Measurements from ENCODE around the gene GAREM1. TPM values are rescaled to one million over a fixed set of nuclear protein-coding genes. Genes with fewer than 3 reads are reported as not detected.

The GAREM1 gene
- total RNA-seq, 1 donor from 2014 or later = 9.0 TPM

GRCh38 chr18:32427084-32427900 is 43.4 kb downstream of the GAREM1 start:
- Histone ChIP-seq H4K20me1 (ENCODE audit: insufficient read depth, low read length) (no peaks in the 10 kb centered on the region), H3K9ac (ENCODE audit: low read length) (no peak overlapping the region), H3K4me1 (ENCODE audit: insufficient read depth, low read length) (peaks cover 20% of the 10 kb centered on the region), H3K9me3 (ENCODE audit: insufficient read depth, low read depth, low read length) (no peaks in the 10 kb centered on the region), H3K79me2 (ENCODE audit: insufficient read depth, low read length) (peaks cover 6% of the 10 kb centered on the region), H3K4me2 (ENCODE audit: low read length) (peak overlapping the region; percentile 54), H3K27me3 (ENCODE audit: insufficient read depth, low read length) (no peaks in the 10 kb centered on the region), H3K27ac (ENCODE audit: low read depth, low read length) (peak overlapping the region; percentile 24), H2AFZ (ENCODE audit: low read depth, low read length) (no peak overlapping the region), H3K4me3 (ENCODE audit: insufficient read depth, low read depth, low read length) (no peak overlapping the region), H3K36me3 (ENCODE audit: insufficient read depth, low read length) (no peaks in the 10 kb centered on the region)
- Mint-ChIP-seq H3K27me3 (ENCODE audit: low read depth, unreplicated experiment) (no peaks in the 10 kb centered on the region), H3K27ac (ENCODE audit: unreplicated experiment) (peak overlapping the region; percentile 24), H3K9me3 (ENCODE audit: unreplicated experiment) (peaks cover 2% of the 10 kb centered on the region), H3K4me1 (ENCODE audit: low read depth, unreplicated experiment) (peaks cover 28% of the 10 kb centered on the region), H3K4me3 (ENCODE audit: unreplicated experiment) (no peak overlapping the region), H3K36me3 (ENCODE audit: low read depth, unreplicated experiment) (peaks cover 2% of the 10 kb centered on the region)
- FAIRE-seq = no peak
- peak; percentile 49 for DNase-seq (ENCODE audit: low read depth)
- TF ChIP-seq CTCF (IDR thresholded peaks at IDR 0.05; ENCODE audit: insufficient read depth, low read depth, low read length) (no peak), EZH2 (IDR thresholded peaks at IDR 0.05; ENCODE audit: insufficient read depth, low read length) (no peak)

- no peak for FAIRE-seq
- peak; percentile 86 for DNase-seq (ENCODE audit: low read depth)
- no peak for TF ChIP-seq EZH2 (IDR thresholded peaks at IDR 0.05; ENCODE audit: insufficient read depth, low read length)
- no peak for TF ChIP-seq CTCF (IDR thresholded peaks at IDR 0.05; ENCODE audit: insufficient read depth, low read depth, low read length)
- Histone ChIP-seq H3K27me3 (ENCODE audit: insufficient read depth, low read length) (no peaks in the 10 kb centered on the region), H3K9me3 (ENCODE audit: insufficient read depth, low read depth, low read length) (no peaks in the 10 kb centered on the region), H3K9ac (ENCODE audit: low read length) (peak overlapping the region; percentile 41), H3K4me1 (ENCODE audit: insufficient read depth, low read length) (peaks cover 20% of the 10 kb centered on the region), H3K4me3 (ENCODE audit: insufficient read depth, low read depth, low read length) (no peak overlapping the region), H3K4me2 (ENCODE audit: low read length) (peak overlapping the region; percentile 61), H4K20me1 (ENCODE audit: insufficient read depth, low read length) (no peaks in the 10 kb centered on the region), H3K79me2 (ENCODE audit: insufficient read depth, low read length) (peaks cover 6% of the 10 kb centered on the region), H3K36me3 (ENCODE audit: insufficient read depth, low read length) (no peaks in the 10 kb centered on the region), H2AFZ (ENCODE audit: low read depth, low read length) (no peak overlapping the region), H3K27ac (ENCODE audit: low read depth, low read length) (peak overlapping the region; percentile 43)
- no peaks in the 10 kb centered on the region for H3K9me3 Mint-ChIP-seq (ENCODE audit: unreplicated experiment)
- H3K4me1 Mint-ChIP-seq (ENCODE audit: low read depth, unreplicated experiment) = peaks cover 32% of the 10 kb centered on the region
- peak overlapping the region; percentile 70 for H3K27ac Mint-ChIP-seq (ENCODE audit: unreplicated experiment)
- H3K4me3 Mint-ChIP-seq (ENCODE audit: unreplicated experiment) = no peak overlapping the region
- H3K36me3 Mint-ChIP-seq (ENCODE audit: low read depth, unreplicated experiment) = no peaks in the 10 kb centered on the region
- no peaks in the 10 kb centered on the region for H3K27me3 Mint-ChIP-seq (ENCODE audit: low read depth, unreplicated experiment)
Measured at GRCh38 chr18:32425466-32425865, 45.2 kb downstream of the GAREM1 start.

GRCh38 chr18:32424696-32425095 is 46.0 kb downstream of the GAREM1 start:
- Histone ChIP-seq H3K27me3 (ENCODE audit: insufficient read depth, low read length) (no peaks in the 10 kb centered on the region), H3K27ac (ENCODE audit: low read depth, low read length) (no peak overlapping the region), H3K4me3 (ENCODE audit: insufficient read depth, low read depth, low read length) (no peak overlapping the region), H3K36me3 (ENCODE audit: insufficient read depth, low read length) (no peaks in the 10 kb centered on the region), H2AFZ (ENCODE audit: low read depth, low read length) (no peak overlapping the region), H3K79me2 (ENCODE audit: insufficient read depth, low read length) (peaks cover 6% of the 10 kb centered on the region), H3K9ac (ENCODE audit: low read length) (no peak overlapping the region), H3K4me1 (ENCODE audit: insufficient read depth, low read length) (peaks cover 20% of the 10 kb centered on the region), H3K9me3 (ENCODE audit: insufficient read depth, low read depth, low read length) (no peaks in the 10 kb centered on the region), H3K4me2 (ENCODE audit: low read length) (no peak overlapping the region), H4K20me1 (ENCODE audit: insufficient read depth, low read length) (no peaks in the 10 kb centered on the region)
- Mint-ChIP-seq H3K27ac (ENCODE audit: unreplicated experiment) (no peak overlapping the region), H3K4me1 (ENCODE audit: low read depth, unreplicated experiment) (peaks cover 29% of the 10 kb centered on the region), H3K36me3 (ENCODE audit: low read depth, unreplicated experiment) (no peaks in the 10 kb centered on the region), H3K9me3 (ENCODE audit: unreplicated experiment) (no peaks in the 10 kb centered on the region), H3K27me3 (ENCODE audit: low read depth, unreplicated experiment) (no peaks in the 10 kb centered on the region), H3K4me3 (ENCODE audit: unreplicated experiment) (no peak overlapping the region)
- DNase-seq (ENCODE audit: low read depth) = peak; percentile 4
- TF ChIP-seq CTCF (IDR thresholded peaks at IDR 0.05; ENCODE audit: insufficient read depth, low read depth, low read length) (no peak), EZH2 (IDR thresholded peaks at IDR 0.05; ENCODE audit: insufficient read depth, low read length) (no peak)
- no peak for FAIRE-seq

All from astrocyte (in vitro differentiated cells and primary cell).